GM12891 (cell line): ENCODE measurements around the gene KCNH1.

Experiments used
- PAX5 ChIP-seq: IDR thresholded peaks from 2 replicates; pipeline ENCODE4 v1.6.1; 2011; ENCODE audit warnings: low read length, moderate library complexity, mild to moderate bottlenecking; ENCODE audit not compliant: insufficient read depth, severe bottlenecking
- POLR2A ChIP-seq: IDR thresholded peaks from 2 replicates; pipeline ENCODE4 v1.6.1; 2011; ENCODE audit warnings: low read depth, low read length, control low read depth
- POLR2AphosphoS5 ChIP-seq: IDR thresholded peaks from 2 replicates; pipeline ENCODE4 v1.6.1; 2011; ENCODE audit warnings: low read depth, low read length, control low read depth
- POU2F2 ChIP-seq: IDR thresholded peaks from 2 replicates; pipeline ENCODE4 v1.6.1; 2011; ENCODE audit warnings: low read depth, mild to moderate bottlenecking, control low read depth, low read length, moderate library complexity
- TAF1 ChIP-seq: IDR thresholded peaks from 2 replicates; pipeline ENCODE4 v1.6.1; 2011; ENCODE audit warnings: low read depth, low read length, control low read depth

- TF ChIP-seq POU2F2, result no peak
- TF ChIP-seq POLR2AphosphoS5, result no peak
- no peak for TF ChIP-seq POLR2A
- no peak for TF ChIP-seq PAX5
- no peak for TF ChIP-seq TAF1
These were observed 124.0 kb downstream of the KCNH1 start for GRCh38 chr1:211009944-211010343.
